Upper lobe of right lung (tissue), 1 donor: ENCODE results near the gene TCF12. TPM values are rescaled to one million over a fixed set of nuclear protein-coding genes. Genes with fewer than 3 reads are reported as not detected.

Source experiments
- ATAC-seq: fragments of 200-7000 bp; cut with Tn5 transposase; one replicate; pipeline ENCODE4 v1.9.1; 2020; ENCODE audit warnings: mild to moderate bottlenecking, moderate library complexity
- DNase-seq: peaks from one replicate; pipeline ENCODE4 v3.0.0-alpha.2; 2020
- H3K27ac ChIP-seq: fragments of 200-600 bp; one replicate; pipeline ENCODE4 v1.8.0; 2022
- H3K27me3 ChIP-seq: fragments of 200-600 bp; one replicate; pipeline ENCODE4 v1.8.0; 2022; ENCODE audit warnings: mild to moderate bottlenecking
- H3K36me3 ChIP-seq: fragments of 200-600 bp; one replicate; pipeline ENCODE4 v1.8.0; 2022
- H3K4me1 ChIP-seq: fragments of 200-600 bp; one replicate; pipeline ENCODE4 v1.8.0; 2022
- H3K4me3 ChIP-seq: fragments of 200-600 bp; one replicate; pipeline ENCODE4 v1.8.0; 2022; ENCODE audit warnings: mild to moderate bottlenecking
- H3K9me3 ChIP-seq: fragments of 200-600 bp; one replicate; pipeline ENCODE4 v1.8.0; 2022
- intact Hi-C: fragments of 100-400 bp; cut with DNase I; formaldehyde crosslinking; loops from one replicate; pipeline ENCODE4 v1.11.0; 2022
- total RNA-seq: library from RNA; stranded (reverse); fragmentation: NEBNext Ultra II Directional; extraction: Animal tissue kit (Norgen Biotek cat#: 25700); gene quantifications from one replicate; pipeline ENCODE4 v1.2.1, GENCODE V29; 2021
- TF ChIP-seq, protein P1 (sequence below): fragments of 200-600 bp; IDR thresholded peaks from one replicate; pipeline ENCODE4 v1.8.0; 2022; ENCODE audit warnings: antibody characterized with exemption
- donor health status: DM: no; HTN: yes; CAD: no; lungs with severe emphysema.

Gene TCF12
- total RNA-seq, 1 donor from 2014 or later: 103 TPM

- H3K4me3 ChIP-seq: no peak overlapping the region
- intact Hi-C loops: no loop called here
- H3K27me3 ChIP-seq: no peaks in the 10 kb centered on the region
- no peaks in the 10 kb centered on the region for H3K9me3 ChIP-seq
- no peak for ATAC-seq
- TF ChIP-seq, protein P1, sequence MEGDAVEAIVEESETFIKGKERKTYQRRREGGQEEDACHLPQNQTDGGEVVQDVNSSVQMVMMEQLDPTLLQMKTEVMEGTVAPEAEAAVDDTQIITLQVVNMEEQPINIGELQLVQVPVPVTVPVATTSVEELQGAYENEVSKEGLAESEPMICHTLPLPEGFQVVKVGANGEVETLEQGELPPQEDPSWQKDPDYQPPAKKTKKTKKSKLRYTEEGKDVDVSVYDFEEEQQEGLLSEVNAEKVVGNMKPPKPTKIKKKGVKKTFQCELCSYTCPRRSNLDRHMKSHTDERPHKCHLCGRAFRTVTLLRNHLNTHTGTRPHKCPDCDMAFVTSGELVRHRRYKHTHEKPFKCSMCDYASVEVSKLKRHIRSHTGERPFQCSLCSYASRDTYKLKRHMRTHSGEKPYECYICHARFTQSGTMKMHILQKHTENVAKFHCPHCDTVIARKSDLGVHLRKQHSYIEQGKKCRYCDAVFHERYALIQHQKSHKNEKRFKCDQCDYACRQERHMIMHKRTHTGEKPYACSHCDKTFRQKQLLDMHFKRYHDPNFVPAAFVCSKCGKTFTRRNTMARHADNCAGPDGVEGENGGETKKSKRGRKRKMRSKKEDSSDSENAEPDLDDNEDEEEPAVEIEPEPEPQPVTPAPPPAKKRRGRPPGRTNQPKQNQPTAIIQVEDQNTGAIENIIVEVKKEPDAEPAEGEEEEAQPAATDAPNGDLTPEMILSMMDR: no peak
- no peaks in the 10 kb centered on the region for H3K36me3 ChIP-seq
- DNase-seq: no peak
- no peak overlapping the region for H3K27ac ChIP-seq
- H3K4me1 ChIP-seq: no peaks in the 10 kb centered on the region
These were observed 39.5 kb downstream of the TCF12 start for GRCh38 chr15:56957812-56958406.

DNA sequence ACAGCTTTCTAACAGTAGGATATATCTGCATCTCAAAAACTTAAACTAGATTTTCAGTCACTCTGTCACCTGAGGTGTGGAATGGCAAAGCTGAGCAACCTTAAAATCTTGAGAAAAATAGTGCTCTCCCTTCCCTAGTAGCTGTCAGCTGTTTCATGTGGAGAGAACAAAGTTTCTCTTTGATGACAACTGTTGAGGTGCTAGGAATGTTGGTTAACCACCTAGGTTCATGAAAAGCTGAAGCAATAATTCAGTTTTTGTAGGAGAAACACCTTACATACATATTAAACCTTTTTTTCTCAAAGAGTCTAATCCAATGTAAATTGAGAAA is 40.8 kb downstream of the TCF12 start:
- intact Hi-C loops: no loop called here
- ATAC-seq: no peak
- H3K9me3 ChIP-seq: no peaks in the 10 kb centered on the region
- no peak for DNase-seq
- no peak overlapping the region for H3K27ac ChIP-seq
- H3K36me3 ChIP-seq: no peaks in the 10 kb centered on the region
- H3K27me3 ChIP-seq: no peaks in the 10 kb centered on the region
- H3K4me3 ChIP-seq: no peak overlapping the region
- TF ChIP-seq, protein P1: no peak
- H3K4me1 ChIP-seq: peaks cover 7% of the 10 kb centered on the region

DNA sequence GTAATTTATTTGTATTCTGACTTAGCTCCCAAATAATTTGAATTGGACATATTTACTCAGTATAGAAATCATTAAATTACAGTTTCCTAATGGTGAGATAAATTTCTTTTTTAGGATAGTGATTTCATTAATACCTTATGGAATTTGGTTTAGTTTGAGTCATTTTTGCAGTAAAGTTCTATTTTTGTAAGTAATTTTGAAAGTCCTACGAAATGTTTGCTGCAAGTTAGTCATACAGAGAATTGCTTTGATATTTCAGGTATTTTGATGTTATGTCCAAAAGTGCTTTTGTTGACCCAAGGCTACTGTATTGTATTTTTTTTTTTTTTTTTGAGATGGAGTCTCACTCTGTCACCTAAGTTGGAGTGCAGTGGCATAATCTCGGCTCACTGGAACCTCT is 41.7 kb downstream of the TCF12 start:
- H3K36me3 ChIP-seq: no peaks in the 10 kb centered on the region
- H3K4me3 ChIP-seq: no peak overlapping the region
- DNase-seq: no peak
- no peak for ATAC-seq
- TF ChIP-seq, protein P1: no peak
- H3K4me1 ChIP-seq: peaks cover 8% of the 10 kb centered on the region
- no peaks in the 10 kb centered on the region for H3K9me3 ChIP-seq
- intact Hi-C loops: no loop called here
- no peaks in the 10 kb centered on the region for H3K27me3 ChIP-seq
- no peak overlapping the region for H3K27ac ChIP-seq

GRCh38 chr15:56963126-56963525 is 44.7 kb downstream of the TCF12 start:
- peaks cover 8% of the 10 kb centered on the region for H3K4me1 ChIP-seq
- no peak overlapping the region for H3K4me3 ChIP-seq
- ATAC-seq (no peak), DNase-seq (no peak)
- H3K36me3 ChIP-seq: no peaks in the 10 kb centered on the region
- H3K27ac ChIP-seq: no peak overlapping the region
- H3K9me3 ChIP-seq: no peaks in the 10 kb centered on the region
- H3K27me3 ChIP-seq: no peaks in the 10 kb centered on the region
- intact Hi-C loops: no loop called here
- TF ChIP-seq, protein P1: no peak

DNA sequence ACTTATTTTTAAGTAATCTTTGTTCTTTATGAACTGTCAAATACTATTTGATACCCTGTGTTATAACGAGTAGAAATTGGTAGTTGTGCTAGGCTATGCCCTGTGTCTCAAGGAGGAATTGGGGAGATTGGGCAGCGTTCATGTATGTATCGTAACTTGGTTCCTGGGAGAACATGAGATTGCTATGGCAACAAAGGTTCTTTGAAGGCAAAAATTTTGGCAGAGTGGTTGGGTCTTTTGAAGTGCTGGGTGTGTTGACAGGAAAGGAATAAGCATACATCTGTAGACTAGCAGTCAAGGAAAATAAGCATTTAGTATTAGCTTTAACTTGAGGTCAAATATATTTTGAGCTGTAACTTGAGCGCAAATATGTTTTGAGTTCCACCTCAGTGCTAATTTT is 45.3 kb downstream of the TCF12 start:
- ATAC-seq: no peak
- TF ChIP-seq, protein P1: no peak
- Histone ChIP-seq H3K9me3 (no peaks in the 10 kb centered on the region), H3K27ac (no peak overlapping the region), H3K4me1 (peaks cover 8% of the 10 kb centered on the region), H3K36me3 (no peaks in the 10 kb centered on the region), H3K27me3 (no peaks in the 10 kb centered on the region), H3K4me3 (no peak overlapping the region)
- DNase-seq: no peak
- intact Hi-C loops: no loop called here

DNA sequence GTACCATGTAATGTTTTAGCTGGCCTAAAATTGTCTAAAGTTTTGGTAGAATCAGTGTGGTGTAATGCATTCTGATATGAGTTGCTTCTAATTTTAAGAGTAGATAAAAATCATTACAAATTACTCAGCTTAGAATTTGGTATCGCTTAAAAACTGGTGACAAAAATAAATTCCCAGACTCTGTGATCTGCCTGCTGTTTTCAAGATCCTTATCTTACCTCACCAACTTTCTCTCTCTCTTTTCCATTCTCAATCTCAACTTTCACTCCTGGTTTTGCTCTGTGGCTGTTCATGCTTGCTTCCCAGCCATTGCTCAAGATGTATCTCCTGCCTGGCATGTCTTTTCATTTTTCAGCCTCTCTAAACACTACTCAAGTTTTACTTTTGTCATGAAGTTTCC is 45.7 kb downstream of the TCF12 start:
- TF ChIP-seq, protein P1: no peak
- H3K36me3 ChIP-seq: no peaks in the 10 kb centered on the region
- no peaks in the 10 kb centered on the region for H3K27me3 ChIP-seq
- peaks cover 8% of the 10 kb centered on the region for H3K4me1 ChIP-seq
- ATAC-seq (no peak), DNase-seq (no peak)
- no peak overlapping the region for H3K27ac ChIP-seq
- intact Hi-C loops: no loop called here
- no peaks in the 10 kb centered on the region for H3K9me3 ChIP-seq
- H3K4me3 ChIP-seq: no peak overlapping the region
